Endothelial cell of umbilical vein (primary cell): ENCODE data around the gene SEMA4B.

Experiments used
- EZH2 ChIP-seq: IDR thresholded peaks from 2 replicates; pipeline ENCODE4 v1.6.1; 2012; ENCODE audit warnings: borderline replicate concordance, low read depth, mild to moderate bottlenecking, moderate library complexity, low read length, inconsistent platforms; ENCODE audit not compliant: severe bottlenecking
- TF ChIP-seq, protein P1 (sequence below), 2 donors: IDR thresholded peaks; 1 replicate in 1 of 2; 2 replicates in 1 of 2; pipeline ENCODE4 v1.5.1; 2011; ENCODE audit warnings: low read length in 2 of 2, mild to moderate bottlenecking in 2 of 2, moderate library complexity in 2 of 2, control low read depth in 1 of 2, inconsistent platforms in 1 of 2, low read depth in 1 of 2; ENCODE audit not compliant: insufficient read depth in 1 of 2; ENCODE audit errors: extremely low read depth in 1 of 2

DNA sequence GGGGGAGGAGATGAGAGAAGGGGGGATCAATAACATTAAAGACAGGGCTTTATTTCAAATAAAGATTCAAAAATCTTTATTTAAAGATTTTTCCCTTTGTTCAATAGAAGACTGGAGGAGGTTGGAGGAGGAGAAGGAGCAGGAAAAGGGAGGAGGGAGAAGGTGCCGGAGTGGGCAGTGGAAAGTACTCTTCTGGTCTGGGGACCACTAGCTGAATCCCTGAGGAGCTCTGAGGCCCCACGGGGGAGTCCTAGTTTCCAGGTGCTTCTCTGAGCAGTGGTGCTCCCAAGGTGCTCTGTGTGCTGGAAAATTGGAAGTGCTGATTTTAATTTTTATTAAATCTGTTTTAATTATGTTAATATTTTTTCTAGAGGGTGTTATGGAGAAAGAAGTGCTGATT, 19.4 kb upstream of the SEMA4B start:
- TF ChIP-seq, protein P1, sequence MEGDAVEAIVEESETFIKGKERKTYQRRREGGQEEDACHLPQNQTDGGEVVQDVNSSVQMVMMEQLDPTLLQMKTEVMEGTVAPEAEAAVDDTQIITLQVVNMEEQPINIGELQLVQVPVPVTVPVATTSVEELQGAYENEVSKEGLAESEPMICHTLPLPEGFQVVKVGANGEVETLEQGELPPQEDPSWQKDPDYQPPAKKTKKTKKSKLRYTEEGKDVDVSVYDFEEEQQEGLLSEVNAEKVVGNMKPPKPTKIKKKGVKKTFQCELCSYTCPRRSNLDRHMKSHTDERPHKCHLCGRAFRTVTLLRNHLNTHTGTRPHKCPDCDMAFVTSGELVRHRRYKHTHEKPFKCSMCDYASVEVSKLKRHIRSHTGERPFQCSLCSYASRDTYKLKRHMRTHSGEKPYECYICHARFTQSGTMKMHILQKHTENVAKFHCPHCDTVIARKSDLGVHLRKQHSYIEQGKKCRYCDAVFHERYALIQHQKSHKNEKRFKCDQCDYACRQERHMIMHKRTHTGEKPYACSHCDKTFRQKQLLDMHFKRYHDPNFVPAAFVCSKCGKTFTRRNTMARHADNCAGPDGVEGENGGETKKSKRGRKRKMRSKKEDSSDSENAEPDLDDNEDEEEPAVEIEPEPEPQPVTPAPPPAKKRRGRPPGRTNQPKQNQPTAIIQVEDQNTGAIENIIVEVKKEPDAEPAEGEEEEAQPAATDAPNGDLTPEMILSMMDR (IDR thresholded peaks at IDR 0.05; ENCODE audit: extremely low read depth in 1 of 2, insufficient read depth in 1 of 2, low read depth in 1 of 2, low read length in 2 of 2) = no peak
- TF ChIP-seq EZH2 = no peak
